NT2/D1 (cell line): Measurements from ENCODE around the gene PKLR.

Experiments used
- SUZ12 ChIP-seq: IDR thresholded peaks from 2 replicates; pipeline ENCODE4 v1.6.1; 2011; ENCODE audit not compliant: insufficient read length, insufficient read depth; ENCODE audit errors: extremely low read depth
- YY1 ChIP-seq: IDR thresholded peaks from 2 replicates; pipeline ENCODE4 v1.6.1; 2011; ENCODE audit not compliant: insufficient read length, insufficient read depth

DNA sequence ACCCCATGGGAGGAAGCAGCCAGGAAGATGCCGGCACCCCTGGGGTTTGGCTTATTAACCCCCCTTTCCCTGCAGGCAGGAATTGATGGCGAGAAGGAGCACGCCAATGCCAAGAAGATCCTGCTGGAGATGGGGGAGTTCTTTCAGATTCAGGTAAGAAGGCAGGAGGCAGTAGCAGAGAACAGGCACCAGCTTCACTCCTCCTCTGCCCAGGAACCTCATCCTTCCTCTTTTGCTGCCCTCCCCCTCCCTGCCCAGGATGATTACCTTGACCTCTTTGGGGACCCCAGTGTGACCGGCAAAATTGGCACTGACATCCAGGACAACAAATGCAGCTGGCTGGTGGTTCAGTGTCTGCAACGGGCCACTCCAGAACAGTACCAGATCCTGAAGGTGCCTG is 18.3 kb upstream of the PKLR start:
- TF ChIP-seq SUZ12 (no peak), YY1 (no peak)
